Gastroesophageal sphincter (tissue), 3 donors: Measurements from ENCODE around the gene NGEF.

Source experiments
- CTCF ChIP-seq, 4 experiments: fragments of 200-600 bp in 2 of 4; fragments of 450-650 bp in 2 of 4; sonication (generic) in 1 of 4; IDR thresholded peaks; one replicate each; pipeline ENCODE4 v1.5.1; 2017 to 2019; ENCODE audit warnings: antibody characterized with exemption in 4 of 4, mild to moderate bottlenecking in 2 of 4, moderate library complexity in 2 of 4
- EP300 ChIP-seq: sonication (generic); formaldehyde crosslinking; IDR thresholded peaks from one replicate; pipeline ENCODE4 v1.6.1; 2017; ENCODE audit warnings: antibody characterized with exemption, mild to moderate bottlenecking
- POLR2A ChIP-seq, 2 donors: fragments of 450-650 bp; IDR thresholded peaks; one replicate each; pipeline ENCODE4 v1.6.1; 2017; ENCODE audit warnings: antibody characterized with exemption in 2 of 2, mild to moderate bottlenecking in 2 of 2, moderate library complexity in 1 of 2
- POLR2AphosphoS5 ChIP-seq: sonication (generic); formaldehyde crosslinking; IDR thresholded peaks from one replicate; pipeline ENCODE4 v1.6.1; 2017; ENCODE audit warnings: antibody characterized with exemption

GRCh38 chr2:232982926-232983668, 30.0 kb downstream of the NGEF start:
- no peak for TF ChIP-seq CTCF (IDR thresholded peaks at IDR 0.05)
- no peak for TF ChIP-seq POLR2AphosphoS5
- no peak for TF ChIP-seq EP300
- TF ChIP-seq POLR2A (IDR thresholded peaks at IDR 0.05) = no peak
